ENCODE data around the gene ZNF514. TPM values are rescaled to one million over a fixed set of nuclear protein-coding genes. Genes with fewer than 3 reads are reported as not detected.

Gene ZNF514
- polyA plus RNA-seq, 1 donor (not counting 4 experiments of a cell fraction or from before 2014, with no cell fraction given) = 7.9 TPM

DNA sequence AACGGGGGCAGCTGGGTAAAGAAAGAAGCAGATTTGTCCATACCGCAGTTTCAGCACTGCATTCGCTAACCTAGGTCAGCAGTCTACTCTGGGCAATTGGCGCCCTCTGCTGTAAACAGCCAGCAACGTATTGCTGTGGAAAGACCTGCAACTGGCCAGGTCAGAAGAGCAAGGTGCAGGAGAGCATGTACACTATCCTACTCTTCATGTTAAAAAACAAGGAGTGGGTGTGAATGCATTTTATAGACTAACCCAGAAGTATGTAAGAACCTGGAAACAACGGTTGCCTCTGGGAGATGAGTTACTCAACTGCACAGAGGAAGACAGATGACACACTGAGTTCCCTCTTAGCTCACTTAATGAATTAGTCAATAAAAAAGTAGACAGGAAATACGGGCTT, 44.2 kb downstream of the ZNF514 start:
- Histone ChIP-seq H3K4me2 (ENCODE audit: control insufficient read depth, extremely low read depth, insufficient read depth, low read depth, low read length) (no peak overlapping the region), H3K27ac (ENCODE audit: control insufficient read depth, insufficient read depth, low read length) (no peak overlapping the region), H2AFZ (ENCODE audit: control insufficient read depth, low read length) (no peak overlapping the region), H3K9me3 (ENCODE audit: control insufficient read depth, low read depth, low read length) (no peaks in the 10 kb centered on the region), H3K9ac (ENCODE audit: control insufficient read depth, extremely low read depth, insufficient read depth, low read length) (no peak overlapping the region), H3K27me3 (ENCODE audit: control insufficient read depth, extremely low read depth, insufficient read depth, low read length) (no peaks in the 10 kb centered on the region), H3K36me3 (ENCODE audit: control insufficient read depth in 2 of 2, extremely low read depth in 1 of 2, insufficient read depth in 2 of 2, low read length in 2 of 2) (peaks cover 11 to 16% of the 10 kb centered on the region in 2 experiments), H3K4me1 (ENCODE audit: control insufficient read depth, extremely low read depth, insufficient read depth, low read length) (peaks cover 7% of the 10 kb centered on the region), H4K20me1 (ENCODE audit: control insufficient read depth, extremely low read depth, insufficient read depth, low read length) (no peaks in the 10 kb centered on the region), H3K4me3 (ENCODE audit: control insufficient read depth in 2 of 3, extremely low read depth in 1 of 3, insufficient read depth in 2 of 3, low read depth in 1 of 3, low read length in 3 of 3) (no peak overlapping the region), H3K9me1 (ENCODE audit: control insufficient read depth, extremely low read depth, insufficient read depth, low read length) (no peaks in the 10 kb centered on the region), H3K79me2 (ENCODE audit: control insufficient read depth, insufficient read depth, low read length) (peaks cover 28% of the 10 kb centered on the region)
- FAIRE-seq = peak; percentile 74
- dilution Hi-C loops (cut with MboI; ENCODE audit: extremely low pct_ligation_motif_present, low sequenced_read_pairs) = no loop called here
- DNase-seq (ENCODE audit: low read depth, low spot score) = peak; percentile 28
- TF ChIP-seq EZH2 (IDR thresholded peaks at IDR 0.05; ENCODE audit: low read length) = no peak
- TF ChIP-seq, protein P1, sequence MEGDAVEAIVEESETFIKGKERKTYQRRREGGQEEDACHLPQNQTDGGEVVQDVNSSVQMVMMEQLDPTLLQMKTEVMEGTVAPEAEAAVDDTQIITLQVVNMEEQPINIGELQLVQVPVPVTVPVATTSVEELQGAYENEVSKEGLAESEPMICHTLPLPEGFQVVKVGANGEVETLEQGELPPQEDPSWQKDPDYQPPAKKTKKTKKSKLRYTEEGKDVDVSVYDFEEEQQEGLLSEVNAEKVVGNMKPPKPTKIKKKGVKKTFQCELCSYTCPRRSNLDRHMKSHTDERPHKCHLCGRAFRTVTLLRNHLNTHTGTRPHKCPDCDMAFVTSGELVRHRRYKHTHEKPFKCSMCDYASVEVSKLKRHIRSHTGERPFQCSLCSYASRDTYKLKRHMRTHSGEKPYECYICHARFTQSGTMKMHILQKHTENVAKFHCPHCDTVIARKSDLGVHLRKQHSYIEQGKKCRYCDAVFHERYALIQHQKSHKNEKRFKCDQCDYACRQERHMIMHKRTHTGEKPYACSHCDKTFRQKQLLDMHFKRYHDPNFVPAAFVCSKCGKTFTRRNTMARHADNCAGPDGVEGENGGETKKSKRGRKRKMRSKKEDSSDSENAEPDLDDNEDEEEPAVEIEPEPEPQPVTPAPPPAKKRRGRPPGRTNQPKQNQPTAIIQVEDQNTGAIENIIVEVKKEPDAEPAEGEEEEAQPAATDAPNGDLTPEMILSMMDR (optimal IDR thresholded peaks at IDR 0.05 in 1 of 3, IDR thresholded peaks at IDR 0.05 in 1 of 3, conservative IDR thresholded peaks at IDR 0.05 in 1 of 3; ENCODE audit: extremely low read depth in 1 of 3, insufficient read depth in 2 of 3, low read length in 3 of 3) = peak; percentile 83 to 94 (median 84)

DNA sequence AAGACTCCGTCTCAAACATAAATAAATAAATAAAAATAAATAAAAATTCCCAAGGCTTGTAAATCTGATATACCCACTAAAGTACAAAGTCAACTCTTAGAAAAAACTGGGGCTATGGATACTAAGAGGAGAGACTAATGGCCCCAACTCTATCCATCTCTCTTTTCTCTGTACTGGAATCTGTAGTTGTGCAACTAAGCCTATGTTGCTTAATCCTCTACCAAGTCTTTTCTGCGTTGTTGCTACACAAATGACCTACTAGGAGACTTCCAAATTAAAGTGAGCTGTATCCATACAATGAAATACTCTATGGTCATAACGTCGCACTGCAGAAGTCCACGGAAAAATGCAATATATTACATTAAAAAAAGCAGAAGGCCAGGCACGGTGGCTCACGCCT, 46.2 kb downstream of the ZNF514 start:
- Histone ChIP-seq H3K9ac (ENCODE audit: control insufficient read depth, extremely low read depth, insufficient read depth, low read length) (no peak overlapping the region), H3K9me1 (ENCODE audit: control insufficient read depth, extremely low read depth, insufficient read depth, low read length) (no peaks in the 10 kb centered on the region), H3K36me3 (ENCODE audit: control insufficient read depth in 2 of 2, extremely low read depth in 1 of 2, insufficient read depth in 2 of 2, low read length in 2 of 2) (peaks cover 16% of the 10 kb centered on the region in 2 experiments), H3K27me3 (ENCODE audit: control insufficient read depth, extremely low read depth, insufficient read depth, low read length) (no peaks in the 10 kb centered on the region), H4K20me1 (ENCODE audit: control insufficient read depth, extremely low read depth, insufficient read depth, low read length) (no peaks in the 10 kb centered on the region), H3K4me2 (ENCODE audit: control insufficient read depth, extremely low read depth, insufficient read depth, low read depth, low read length) (no peak overlapping the region), H3K4me3 (ENCODE audit: control insufficient read depth in 2 of 3, extremely low read depth in 1 of 3, insufficient read depth in 2 of 3, low read depth in 1 of 3, low read length in 3 of 3) (no peak overlapping the region), H3K27ac (ENCODE audit: control insufficient read depth, insufficient read depth, low read length) (no peak overlapping the region), H3K9me3 (ENCODE audit: control insufficient read depth, low read depth, low read length) (no peaks in the 10 kb centered on the region), H3K79me2 (ENCODE audit: control insufficient read depth, insufficient read depth, low read length) (peaks cover 9% of the 10 kb centered on the region), H2AFZ (ENCODE audit: control insufficient read depth, low read length) (no peak overlapping the region), H3K4me1 (ENCODE audit: control insufficient read depth, extremely low read depth, insufficient read depth, low read length) (no peaks in the 10 kb centered on the region)
- TF ChIP-seq, protein P1 (optimal IDR thresholded peaks at IDR 0.05 in 1 of 3, IDR thresholded peaks at IDR 0.05 in 1 of 3, conservative IDR thresholded peaks at IDR 0.05 in 1 of 3; ENCODE audit: extremely low read depth in 1 of 3, insufficient read depth in 2 of 3, low read length in 3 of 3) = no peak
- no peak for TF ChIP-seq EZH2 (IDR thresholded peaks at IDR 0.05; ENCODE audit: low read length)
- FAIRE-seq (no peak), DNase-seq (ENCODE audit: low read depth, low spot score) (no peak)
- dilution Hi-C loops (cut with MboI; ENCODE audit: extremely low pct_ligation_motif_present, low sequenced_read_pairs) = no loop called here

Measured in keratinocyte (primary cell).